NCI-H1417 treated with DMSO at 0.1 percent for 48 hours (cell line): ENCODE data around the gene HOXD4.
A peak's percentile ranks its signal among the peaks of the same experiment; 100 is the strongest.

Source experiments
- DNase-seq: peaks from one replicate; lab custom pipeline; 2025; lab: John Stamatoyannopoulos, UW

Gene HOXD4

DNA sequence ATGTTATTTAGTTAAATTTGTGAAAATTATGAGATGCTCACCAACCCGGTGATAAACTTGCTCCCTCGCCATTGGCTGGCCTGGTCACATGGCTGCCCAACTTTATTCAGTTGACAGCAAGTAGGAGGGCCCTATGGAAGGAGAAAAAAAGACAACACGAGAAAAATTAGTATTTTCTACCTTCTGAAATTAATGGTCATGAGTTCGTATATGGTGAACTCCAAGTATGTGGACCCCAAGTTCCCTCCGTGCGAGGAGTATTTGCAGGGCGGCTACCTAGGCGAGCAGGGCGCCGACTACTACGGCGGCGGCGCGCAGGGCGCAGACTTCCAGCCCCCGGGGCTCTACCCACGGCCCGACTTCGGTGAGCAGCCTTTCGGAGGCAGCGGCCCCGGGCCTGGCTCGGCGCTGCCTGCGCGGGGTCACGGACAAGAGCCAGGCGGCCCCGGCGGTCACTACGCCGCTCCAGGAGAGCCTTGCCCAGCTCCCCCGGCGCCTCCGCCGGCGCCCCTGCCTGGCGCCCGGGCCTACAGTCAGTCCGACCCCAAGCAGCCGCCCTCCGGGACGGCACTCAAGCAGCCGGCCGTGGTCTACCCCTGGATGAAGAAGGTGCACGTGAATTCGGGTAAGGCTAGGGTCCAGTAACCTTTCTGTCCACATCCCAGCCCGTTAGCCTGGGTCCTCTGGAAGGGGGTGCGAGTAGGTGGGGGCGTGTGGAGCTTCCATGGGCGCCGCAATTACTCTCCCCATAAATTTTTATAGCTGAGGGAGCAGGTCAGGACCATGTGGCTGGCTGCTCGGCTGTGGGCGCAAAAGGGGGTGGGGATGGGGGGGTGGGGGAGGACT lies at the start of gene HOXD4:
Gene HOXD4, plus strand, starts transcription at position 109 of the 846 bp plus-strand sequence. Its CDS starts 84 bp downstream, at position 193.
- DNase-seq, result no peak

DNA sequence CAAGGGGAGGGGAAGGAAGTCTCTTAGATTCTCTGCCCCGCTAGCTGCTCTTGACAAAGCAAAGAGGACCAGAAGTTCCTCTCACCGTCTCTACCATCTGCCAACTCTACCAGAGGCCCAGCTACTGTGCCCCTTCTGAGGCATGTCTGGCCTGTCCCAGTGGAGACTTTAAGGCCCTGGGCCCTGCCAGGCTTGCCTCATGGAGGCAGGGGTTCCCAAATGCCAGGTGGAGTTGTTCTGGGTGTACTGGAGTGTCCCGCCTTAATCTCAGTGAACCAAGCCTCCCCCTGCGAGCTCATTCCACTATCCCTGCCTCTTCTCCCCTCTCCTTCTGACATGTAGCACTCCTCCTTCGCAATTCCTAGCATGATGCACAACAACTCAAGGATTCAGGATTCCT lies 49.5 kb upstream of the HOXD4 start:
- DNase-seq, result no peak

DNA sequence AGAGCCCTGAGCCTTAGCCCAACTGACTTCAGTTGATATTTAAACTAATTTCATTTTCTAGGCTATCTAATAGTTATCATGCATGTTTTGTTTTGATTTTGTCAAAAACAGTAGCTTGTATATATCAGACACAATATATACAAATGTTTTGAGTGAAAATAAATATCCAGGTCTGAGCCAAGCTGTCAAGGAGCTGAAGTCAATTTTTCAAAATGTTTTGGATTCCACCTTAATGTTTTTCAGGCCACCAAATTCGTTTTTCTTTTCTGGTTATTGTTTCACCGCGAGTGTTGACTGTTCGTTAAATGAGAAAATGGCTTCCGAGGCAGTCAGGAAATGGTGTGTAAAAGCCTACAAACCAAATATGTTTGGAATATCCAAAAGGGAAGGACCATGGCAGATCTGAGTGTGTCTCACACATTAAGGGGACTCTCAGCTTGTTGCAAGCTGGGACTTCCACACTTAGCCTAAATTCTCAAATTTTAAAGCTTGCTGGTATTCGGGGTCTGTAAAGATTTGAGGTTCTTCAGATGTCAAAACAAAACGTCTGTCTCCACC lies 49.0 kb upstream of the HOXD4 start:
- no peak for DNase-seq

DNA sequence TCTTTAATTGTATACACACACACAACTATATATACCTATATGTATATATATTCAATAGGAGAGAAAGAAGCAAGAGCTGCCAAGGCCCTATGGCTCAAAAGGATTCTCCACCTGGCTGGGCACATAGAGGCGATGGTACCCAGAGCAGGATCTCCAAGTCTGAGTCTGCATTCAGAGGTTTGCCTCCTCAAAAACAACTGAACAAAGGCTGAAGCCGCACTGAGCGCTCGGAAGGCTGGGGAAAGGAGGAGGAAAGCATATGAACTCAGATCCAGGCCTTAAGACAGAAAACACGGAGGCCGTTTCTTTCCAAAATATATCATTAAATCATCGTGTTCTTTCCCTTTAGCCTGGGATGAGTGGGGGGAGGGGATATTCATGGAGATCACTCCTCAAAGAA lies 48.2 kb upstream of the HOXD4 start:
- no peak for DNase-seq

DNA sequence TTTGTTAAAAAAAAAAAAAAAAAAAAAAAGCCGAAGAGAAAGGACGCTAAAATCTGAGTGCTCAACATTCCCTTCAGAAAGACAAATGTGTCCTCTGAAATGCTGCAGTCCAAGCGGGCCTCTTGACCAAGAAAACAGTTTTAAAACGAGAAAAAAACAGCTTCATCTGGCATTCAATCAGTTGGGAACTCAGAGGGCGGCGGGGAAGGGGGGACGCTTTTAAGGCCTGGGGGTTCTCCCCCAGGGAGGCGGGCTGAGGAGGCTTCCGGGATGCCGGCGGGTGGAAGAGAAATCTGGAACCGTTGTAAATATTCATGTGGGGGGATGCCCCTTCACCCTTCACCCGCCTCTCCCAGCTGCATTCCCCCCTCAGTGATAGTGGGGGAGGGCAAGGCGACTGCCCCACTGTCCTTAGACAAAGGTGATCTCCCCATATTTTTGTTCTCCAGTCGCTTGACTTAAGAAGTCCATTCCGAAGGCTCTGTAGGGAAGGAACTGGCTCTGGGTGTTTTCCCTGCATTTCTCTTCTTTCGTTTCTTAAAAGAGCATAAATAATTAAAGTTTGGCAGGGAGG lies 47.5 kb upstream of the HOXD4 start:
- DNase-seq, result no peak

DNA sequence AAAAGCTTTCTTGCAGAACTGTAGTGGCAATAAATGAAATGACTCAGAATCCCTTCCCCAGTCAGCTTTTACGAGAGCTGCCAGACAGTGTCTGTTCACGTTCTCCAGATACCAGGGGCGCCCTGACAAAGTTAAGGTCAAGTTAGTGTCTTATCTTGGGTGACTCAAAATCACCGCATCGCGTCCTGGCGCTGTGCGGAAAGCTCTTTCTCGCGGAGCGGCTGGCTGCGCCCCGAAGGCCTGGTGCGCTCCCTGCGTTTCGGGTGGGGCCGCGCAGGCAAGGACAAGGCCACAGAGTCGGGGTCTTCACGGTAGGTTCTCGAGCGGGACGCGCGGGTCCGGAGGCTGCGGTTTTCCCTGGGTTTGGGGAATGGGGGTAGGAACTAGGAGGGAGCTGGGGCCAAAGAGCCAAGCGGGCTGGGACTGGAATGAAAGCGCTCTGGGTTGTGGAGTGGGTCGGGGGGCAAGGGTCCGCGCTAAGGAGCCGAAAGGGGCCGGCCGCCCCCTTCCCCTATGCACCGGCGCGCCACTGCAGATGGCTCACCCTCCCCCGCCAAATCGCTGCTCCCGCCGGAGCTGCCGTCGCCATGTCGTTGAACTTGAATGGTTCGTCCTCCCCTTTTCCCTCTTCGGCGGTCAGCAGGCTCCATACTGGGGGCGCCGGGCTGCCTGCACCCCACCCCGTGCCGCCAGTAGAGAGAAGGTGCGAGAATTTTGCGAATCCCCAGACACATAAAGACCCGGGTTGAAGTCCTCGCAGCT lies 46.9 kb upstream of the HOXD4 start:
- no peak for DNase-seq

DNA sequence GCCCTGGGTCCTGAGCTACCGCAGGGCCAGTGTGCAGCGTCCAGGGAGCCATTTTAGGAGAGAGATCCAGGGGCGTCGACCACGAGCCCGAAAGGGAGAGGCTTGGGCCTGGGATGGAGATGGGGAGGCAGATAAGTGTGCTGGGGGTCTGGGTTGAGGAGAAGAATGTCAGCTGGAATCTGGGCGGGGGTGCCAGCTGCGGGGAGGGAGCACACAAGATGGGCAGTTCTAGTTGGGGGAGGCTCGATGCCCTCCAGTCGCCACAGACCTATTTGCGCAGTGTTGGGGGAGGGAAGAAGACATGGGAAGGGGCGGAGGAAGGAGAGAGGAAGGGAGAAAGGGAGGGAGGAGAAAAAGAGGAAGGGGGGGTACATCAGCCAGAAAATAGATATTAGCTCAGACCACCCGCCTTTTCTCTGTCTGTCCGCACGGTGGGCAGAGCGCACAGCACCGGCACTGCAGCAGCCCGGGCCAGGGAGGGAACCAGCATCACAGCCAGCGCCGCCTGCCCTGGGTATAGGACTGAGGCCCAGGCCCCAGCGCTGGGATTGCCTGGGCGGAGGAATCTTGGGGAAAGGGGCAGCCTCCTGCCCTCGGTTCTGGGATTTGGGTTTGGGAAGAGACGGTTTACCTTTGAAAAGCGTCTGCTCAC lies 46.1 kb upstream of the HOXD4 start:
- DNase-seq, result no peak

DNA sequence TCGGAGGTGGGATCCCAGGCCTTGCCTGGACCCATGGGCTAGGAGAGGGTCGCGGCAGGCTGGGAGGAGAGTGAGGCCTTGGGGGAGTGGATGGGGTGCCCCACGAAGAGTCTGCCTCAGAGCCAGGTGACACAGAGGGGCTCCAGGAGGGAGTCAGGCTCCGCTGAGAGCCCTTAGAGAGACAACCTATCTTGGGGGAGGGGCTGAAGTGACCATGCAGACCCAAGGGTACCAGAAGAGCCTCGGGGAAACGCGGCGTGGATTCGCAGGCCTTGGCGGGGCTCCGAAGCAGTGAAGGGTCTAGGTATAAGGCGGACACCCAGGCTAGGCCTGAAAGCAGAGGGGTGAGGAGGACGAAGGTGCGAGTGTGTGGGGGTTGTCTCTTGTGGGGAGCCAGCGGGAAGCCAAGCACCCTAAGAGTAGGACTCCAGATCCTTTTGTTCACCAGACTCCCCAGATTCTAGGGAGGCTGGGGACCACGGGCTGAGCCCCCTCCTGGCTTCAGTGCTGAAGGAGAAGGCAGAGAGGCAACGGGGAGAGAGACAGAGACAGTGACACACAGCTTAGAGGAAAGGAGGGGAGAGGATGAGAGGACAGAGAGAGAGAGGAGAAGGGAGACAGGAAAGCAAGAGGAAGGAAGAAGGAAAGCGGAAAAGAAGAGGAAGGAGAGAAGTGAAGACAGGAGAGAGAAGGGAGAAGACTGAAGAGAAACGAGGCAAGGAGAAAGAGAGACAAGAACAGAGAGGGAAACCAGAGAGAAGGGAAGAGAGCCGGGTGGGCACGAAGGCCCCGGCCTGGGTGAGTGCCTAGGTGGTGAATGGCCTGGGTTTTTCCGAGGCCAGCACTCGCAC lies 45.4 kb upstream of the HOXD4 start:
- no peak for DNase-seq

DNA sequence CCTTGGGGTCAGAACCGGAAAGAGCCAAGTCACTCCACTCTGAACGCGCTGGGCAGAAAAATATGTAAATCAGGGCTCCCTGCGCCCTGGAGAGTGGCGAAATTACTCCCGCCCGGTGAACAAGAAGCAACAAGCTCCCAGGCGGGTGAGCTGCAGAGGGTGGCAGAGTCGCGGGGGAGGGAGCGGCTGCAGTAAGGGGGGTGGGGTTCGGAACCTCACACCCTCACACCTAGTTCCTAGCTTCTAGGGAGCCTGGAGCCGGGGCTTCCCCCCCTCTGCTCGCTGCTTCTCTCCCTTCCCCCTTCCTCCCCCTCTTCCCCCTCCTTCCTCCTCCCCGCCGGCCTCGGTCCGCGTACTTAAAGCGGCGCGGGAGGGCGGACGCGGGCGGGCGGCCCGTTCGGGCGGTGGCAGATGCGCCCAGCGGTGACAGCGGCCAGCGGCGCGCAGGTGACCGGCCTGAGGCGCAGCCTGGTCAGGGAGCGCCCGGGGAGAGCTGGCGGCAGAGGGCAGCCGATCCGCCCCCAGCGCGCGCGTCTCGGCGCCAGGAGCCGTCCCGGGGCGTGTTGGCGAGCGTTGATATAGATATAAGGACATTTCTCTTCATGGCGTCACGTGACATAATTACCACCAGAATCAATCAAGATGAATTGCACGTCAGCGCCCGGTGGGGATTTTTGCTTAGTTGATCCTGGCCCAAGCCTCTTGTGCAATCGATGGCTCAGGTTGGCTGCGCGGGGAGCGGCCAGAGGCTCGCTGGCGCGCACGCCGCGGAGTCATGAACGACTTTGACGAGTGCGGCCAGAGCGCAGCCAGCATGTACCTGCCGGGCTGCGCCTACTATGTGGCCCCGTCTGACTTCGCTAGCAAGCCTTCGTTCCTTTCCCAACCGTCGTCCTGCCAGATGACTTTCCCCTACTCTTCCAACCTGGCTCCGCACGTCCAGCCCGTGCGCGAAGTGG lies 44.5 kb upstream of the HOXD4 start, which contains the start of gene HOXD11:
Gene HOXD11, plus strand, starts transcription at position 700 of the 959 bp plus-strand sequence. Its CDS starts 76 bp downstream, at position 776.
- DNase-seq, result peak; percentile 41

DNA sequence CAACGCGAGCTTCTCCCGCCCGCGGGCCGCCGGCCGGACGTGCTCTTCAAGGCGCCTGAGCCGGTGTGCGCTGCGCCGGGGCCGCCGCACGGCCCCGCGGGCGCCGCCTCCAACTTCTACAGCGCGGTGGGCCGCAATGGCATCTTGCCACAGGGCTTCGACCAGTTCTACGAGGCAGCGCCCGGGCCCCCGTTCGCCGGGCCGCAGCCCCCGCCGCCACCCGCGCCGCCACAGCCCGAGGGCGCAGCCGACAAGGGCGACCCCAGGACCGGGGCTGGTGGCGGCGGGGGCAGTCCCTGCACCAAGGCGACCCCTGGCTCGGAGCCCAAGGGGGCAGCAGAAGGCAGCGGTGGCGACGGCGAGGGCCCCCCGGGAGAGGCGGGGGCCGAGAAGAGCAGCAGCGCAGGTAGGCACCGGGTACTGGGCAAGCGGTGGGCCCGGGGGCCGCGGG lies 43.6 kb upstream of the HOXD4 start:
- DNase-seq, result no peak

DNA sequence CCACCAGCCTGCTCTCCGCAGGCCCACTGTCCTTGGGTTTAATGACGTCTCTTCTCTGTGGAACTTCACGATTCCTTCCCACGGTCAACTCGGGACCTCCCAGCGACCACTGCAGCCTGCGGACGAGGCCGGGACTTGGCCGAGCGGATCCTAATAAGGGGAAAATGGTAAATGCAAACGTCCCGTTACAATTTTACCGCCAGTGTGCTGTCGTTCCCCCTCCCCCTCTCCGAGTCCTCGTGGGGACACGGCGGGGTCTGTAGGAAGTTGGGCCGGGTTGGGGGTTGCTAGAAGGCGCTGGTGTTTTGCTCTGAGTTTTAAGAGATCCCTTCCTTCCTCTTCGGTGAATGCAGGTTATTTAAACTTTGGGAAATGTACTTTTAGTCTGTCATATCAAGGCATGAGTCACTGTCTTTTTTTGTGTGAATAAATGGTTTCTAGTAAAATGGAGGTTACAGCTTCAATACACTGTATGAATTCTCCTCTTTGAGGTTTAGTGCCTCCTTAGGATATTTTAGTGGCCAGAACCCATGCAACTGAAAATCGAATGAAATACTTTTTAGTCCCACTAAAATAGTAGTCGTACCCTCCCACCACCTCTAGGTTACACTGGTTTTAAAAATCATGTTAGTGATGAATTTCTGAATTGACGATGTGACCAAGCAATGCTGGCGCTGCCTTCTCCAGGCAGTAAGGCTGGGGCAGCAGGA lies 42.0 kb upstream of the HOXD4 start:
- DNase-seq, result no peak

DNA sequence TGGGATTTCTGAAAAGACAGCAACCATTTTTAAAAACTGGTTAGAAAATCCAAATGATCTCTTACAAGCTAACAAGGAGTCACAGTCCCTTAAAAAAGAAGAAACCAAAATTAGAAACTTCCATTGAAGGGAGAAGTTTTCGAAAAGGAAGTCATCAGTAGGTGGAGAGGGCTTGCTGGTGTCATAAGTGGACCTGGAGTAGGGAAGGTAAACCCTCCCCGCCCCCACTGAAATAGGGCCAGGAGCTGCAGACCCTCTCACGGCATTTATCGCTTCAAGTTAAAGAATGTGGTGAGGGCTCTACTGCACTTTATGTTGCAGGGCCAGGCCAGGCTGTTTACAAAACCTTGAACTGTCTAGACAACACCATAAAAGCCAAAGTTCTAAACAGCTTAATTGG lies 41.4 kb upstream of the HOXD4 start:
- DNase-seq, result no peak

DNA sequence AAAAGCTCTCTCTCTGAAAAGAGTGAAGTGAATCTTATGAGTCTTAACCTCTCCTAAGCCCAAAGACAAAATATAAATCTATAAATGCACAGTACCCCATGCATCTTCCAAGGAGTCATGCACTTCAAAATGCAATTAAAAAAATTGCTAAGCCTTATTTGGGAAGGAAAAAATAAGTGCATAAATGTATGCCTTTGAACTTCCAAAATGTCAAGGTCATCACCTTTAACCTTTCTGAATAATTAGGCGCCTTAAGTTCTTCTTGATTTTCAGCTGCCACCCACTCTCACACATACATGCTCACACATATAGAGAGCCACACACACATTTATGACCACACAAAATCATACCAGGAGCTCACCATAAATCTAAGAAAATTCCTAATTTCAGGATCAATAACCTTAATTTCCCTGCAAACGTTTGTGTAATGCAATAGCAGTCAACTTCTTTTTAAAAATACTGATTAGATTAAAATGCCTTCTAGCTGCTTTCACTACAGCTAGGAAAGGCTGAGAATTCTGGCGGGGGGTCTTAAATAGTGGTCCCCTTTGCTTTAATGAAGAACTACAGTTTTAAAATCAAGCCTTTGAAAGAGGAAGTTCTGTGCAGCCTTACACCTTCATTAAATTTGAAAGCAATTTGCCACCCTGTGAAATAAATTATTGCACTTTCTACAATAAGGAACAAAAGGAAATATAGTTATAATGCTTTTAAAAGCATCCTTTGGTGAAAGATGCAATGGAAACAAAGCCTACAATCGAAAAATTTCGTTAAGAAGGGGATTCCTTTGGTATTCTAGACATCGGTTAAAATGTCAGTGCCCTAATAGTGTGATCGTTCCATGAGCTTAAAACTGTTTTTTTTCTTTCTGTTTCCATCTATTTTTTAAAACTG lies 40.7 kb upstream of the HOXD4 start:
- no peak for DNase-seq

DNA sequence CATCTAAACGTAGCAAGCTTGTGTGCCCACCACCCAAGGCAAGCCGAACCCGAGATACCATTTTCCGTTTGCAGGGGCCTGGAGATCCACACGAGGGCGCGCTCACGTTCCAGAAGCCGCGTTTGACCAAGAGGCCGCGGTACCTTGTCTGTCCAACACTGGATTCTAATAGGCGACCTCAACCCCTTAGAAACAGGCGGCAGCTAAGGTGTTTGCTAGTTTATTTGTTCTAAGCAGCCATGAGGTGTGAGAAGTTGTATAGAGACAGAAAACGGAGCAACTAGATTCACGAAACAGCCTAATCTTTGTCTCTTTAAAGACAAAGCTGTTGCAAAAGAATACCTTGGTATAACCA lies 40.1 kb upstream of the HOXD4 start:
- no peak for DNase-seq

DNA sequence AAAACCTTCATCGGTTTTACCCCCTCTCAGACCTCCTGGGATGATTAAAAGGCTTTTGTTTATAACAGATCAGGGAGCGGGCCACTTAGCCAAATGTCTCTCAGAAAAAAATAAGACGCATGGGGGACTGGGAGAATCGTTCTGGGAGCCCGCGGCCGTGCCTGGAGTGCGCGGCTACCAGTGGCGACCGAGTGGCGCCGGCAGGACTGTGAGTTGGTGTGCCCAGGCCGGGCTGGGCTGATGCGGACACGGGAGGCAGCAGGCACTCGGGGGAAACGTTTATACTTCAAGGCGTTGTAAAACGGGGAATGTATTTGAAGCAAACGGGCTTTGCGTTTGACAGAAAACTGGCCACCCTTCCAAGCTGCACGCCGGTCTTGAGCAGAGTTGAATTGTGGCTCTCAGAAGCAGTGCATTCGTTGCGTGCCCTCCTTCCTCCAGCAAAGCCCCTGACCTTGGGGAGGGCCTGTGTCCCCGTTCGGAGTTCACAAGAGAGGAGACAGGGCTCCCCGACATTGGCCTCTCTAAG lies 39.4 kb upstream of the HOXD4 start:
- DNase-seq, result no peak

DNA sequence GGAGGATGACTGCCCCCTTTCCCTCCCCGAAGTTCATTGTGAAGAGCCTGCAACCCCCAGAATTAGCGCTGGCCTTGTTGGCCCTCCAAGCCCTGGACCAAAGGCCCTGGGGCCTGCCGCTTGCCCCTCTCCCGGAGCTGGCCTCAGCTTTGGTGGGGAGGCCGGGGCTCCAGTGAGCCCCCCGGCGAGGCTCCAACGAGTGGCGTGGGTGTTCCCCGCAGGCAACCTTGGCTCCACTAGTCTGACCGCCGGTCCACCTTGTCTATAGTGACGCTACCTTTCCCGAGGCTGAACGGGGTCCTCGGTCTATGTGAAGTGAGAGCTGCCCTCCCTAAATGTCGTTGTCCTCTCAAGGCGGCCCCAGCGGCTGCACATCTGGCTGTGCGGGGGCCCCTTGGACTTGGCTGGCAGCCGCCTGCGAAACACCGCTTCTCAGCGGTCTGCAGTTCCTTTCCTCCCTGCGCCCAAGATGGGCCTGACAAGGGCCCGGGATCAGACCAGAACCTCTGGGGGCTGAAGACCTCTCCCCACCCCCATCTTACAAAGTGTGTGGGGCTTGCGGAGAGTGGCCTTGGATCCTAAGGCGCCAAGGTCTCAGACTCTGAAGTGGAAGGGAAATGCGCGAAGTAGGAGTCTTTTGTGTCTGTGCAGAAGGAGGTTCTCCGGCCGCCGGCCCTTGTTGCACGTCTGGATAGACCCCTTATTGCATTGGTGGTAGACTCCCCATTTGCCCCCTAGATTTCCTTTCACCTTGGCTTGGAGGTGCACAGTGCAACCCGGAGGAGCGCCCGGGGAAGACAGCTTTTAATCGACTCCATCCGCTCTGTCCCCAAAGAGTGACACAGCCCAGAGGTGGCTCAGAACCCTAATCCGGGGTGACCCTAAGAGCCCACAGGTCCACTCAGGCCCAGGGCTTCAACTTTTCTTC lies 38.7 kb upstream of the HOXD4 start:
- DNase-seq, result no peak
